Uterus (tissue), 4 donors: ENCODE measurements around the gene FIBP. TPM values are rescaled to one million over a fixed set of nuclear protein-coding genes. Genes with fewer than 3 reads are reported as not detected.

Experiments used
- DNase-seq, 2 donors: peaks; one replicate each; pipeline ENCODE4 v3.0.0-alpha.2; 2019 to 2020
- H3K27ac ChIP-seq, 2 donors: fragments of 200-600 bp; sonication (generic); 1 replicate in 1 of 2; 2 replicates in 1 of 2; pipeline ENCODE4 v1.5.1; 2016 to 2018
- H3K27me3 ChIP-seq, 2 donors: fragments of 200-600 bp; sonication (generic); one replicate each; pipeline ENCODE4 v1.5.1; 2018 to 2019; ENCODE audit warnings: control low read depth in 1 of 2
- H3K36me3 ChIP-seq, 2 donors: fragments of 200-600 bp; sonication (generic); one replicate each; pipeline ENCODE4 v1.5.1; 2019; ENCODE audit warnings: control low read depth in 1 of 2
- H3K4me1 ChIP-seq, 2 donors: fragments of 200-600 bp; sonication (generic); one replicate each; pipeline ENCODE4 v1.5.1; 2018 to 2019; ENCODE audit warnings: control low read depth in 1 of 2
- H3K4me3 ChIP-seq, 2 donors: fragments of 200-600 bp; sonication (generic); 1 replicate in 1 of 2; 2 replicates in 1 of 2; pipeline ENCODE4 v1.5.1; 2018 to 2019; ENCODE audit warnings: mild to moderate bottlenecking in 1 of 2
- H3K9me3 ChIP-seq, 2 donors: fragments of 200-600 bp; sonication (generic); one replicate each; pipeline ENCODE4 v1.5.1; 2019; ENCODE audit warnings: control low read depth in 1 of 2
- POLR2A ChIP-seq, 2 donors: fragments of 450-650 bp; IDR thresholded peaks; one replicate each; pipeline ENCODE4 v1.6.1; 2016; ENCODE audit warnings: antibody characterized with exemption in 2 of 2, mild to moderate bottlenecking in 1 of 2, moderate library complexity in 1 of 2
- intact Hi-C: fragments of 100-400 bp; cut with DNase I; formaldehyde crosslinking; loops from one replicate; pipeline ENCODE4 v1.15.1; 2023; ENCODE audit warnings: low total_unique reads
- total RNA-seq, 4 donors: library from RNA; depleted of rRNA in 3 of 4; stranded (reverse); fragments of >200 nt in 3 of 4; gene quantifications; one replicate each; pipeline versions ENCODE4 v1.1.0 to v1.2.4, GENCODE V29; 2014 to 2023
- TF ChIP-seq, protein P1 (sequence below), 4 experiments: fragments of 200-600 bp in 2 of 4; fragments of 450-650 bp in 2 of 4; sonication (generic) in 2 of 4; IDR thresholded peaks; one replicate each; pipeline ENCODE4 v1.5.1; 2016 to 2019; ENCODE audit warnings: antibody characterized with exemption in 4 of 4, mild to moderate bottlenecking in 2 of 4, moderate library complexity in 1 of 4
- donor health status: DM: yes; HTN: yes; CAD: no.

Gene FIBP
- total RNA-seq, 4 donors from 2014 or later: 39.7 to 239 (median 52.2) TPM

DNA sequence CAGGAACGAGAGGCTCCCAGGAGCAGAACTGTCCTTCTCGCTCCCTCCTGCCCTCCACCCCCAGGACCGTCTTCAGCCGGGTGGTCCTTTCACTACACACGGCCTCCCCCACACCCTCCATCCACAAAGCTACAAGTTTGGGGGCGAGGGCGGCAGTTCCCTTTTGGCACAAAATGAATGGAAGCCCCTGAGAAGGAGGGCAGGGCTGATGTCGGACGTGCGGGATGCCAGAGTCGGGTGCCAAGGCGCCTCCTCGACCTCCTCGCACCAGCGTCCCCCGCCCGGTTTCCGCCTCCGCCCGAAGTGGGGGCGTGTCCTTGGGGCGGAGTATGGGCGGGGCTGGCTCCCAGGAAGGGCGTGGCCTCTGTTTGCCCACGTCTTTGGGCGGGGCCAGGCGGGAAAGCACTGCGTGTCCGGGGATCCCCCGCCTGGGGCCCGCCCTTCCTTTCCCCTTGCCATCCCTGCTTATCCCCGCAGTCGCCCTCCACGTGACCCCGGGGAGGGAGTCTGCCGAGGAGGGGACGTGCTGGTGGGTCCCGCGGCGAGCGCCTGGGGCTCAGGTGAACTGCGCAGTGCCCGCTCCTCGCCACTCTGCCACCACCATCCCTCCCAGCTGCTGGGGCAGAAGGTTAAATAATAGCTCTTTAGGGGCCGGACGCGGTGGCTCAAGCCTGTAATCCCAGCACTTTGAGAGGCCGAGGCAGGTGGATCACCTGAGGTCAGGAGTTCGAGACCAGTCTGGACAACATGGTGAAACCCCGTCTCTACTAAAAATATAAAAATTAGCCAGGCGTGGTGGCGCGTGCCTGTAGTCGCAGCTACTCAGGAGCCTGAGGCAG is 14.7 kb downstream of the FIBP start:
- peak overlapping the region; percentile 46 to 73 for H3K4me3 ChIP-seq
- peak; percentile 72 to 90 for TF ChIP-seq POLR2A (IDR thresholded peaks at IDR 0.05)
- TF ChIP-seq, protein P1, sequence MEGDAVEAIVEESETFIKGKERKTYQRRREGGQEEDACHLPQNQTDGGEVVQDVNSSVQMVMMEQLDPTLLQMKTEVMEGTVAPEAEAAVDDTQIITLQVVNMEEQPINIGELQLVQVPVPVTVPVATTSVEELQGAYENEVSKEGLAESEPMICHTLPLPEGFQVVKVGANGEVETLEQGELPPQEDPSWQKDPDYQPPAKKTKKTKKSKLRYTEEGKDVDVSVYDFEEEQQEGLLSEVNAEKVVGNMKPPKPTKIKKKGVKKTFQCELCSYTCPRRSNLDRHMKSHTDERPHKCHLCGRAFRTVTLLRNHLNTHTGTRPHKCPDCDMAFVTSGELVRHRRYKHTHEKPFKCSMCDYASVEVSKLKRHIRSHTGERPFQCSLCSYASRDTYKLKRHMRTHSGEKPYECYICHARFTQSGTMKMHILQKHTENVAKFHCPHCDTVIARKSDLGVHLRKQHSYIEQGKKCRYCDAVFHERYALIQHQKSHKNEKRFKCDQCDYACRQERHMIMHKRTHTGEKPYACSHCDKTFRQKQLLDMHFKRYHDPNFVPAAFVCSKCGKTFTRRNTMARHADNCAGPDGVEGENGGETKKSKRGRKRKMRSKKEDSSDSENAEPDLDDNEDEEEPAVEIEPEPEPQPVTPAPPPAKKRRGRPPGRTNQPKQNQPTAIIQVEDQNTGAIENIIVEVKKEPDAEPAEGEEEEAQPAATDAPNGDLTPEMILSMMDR (IDR thresholded peaks at IDR 0.05): peak in 2 of 4 experiments; percentile 1 to 13
- DNase-seq: peak; percentile 96 to 98
- peak overlapping the region; percentile 84 to 96 for H3K27ac ChIP-seq
- H3K4me1 ChIP-seq: peaks cover 0 to 8% of the 10 kb centered on the region in 2 donors
- no peaks in the 10 kb centered on the region for H3K27me3 ChIP-seq
- intact Hi-C loops: no loop called here
- no peaks in the 10 kb centered on the region for H3K9me3 ChIP-seq
- no peaks in the 10 kb centered on the region for H3K36me3 ChIP-seq

DNA sequence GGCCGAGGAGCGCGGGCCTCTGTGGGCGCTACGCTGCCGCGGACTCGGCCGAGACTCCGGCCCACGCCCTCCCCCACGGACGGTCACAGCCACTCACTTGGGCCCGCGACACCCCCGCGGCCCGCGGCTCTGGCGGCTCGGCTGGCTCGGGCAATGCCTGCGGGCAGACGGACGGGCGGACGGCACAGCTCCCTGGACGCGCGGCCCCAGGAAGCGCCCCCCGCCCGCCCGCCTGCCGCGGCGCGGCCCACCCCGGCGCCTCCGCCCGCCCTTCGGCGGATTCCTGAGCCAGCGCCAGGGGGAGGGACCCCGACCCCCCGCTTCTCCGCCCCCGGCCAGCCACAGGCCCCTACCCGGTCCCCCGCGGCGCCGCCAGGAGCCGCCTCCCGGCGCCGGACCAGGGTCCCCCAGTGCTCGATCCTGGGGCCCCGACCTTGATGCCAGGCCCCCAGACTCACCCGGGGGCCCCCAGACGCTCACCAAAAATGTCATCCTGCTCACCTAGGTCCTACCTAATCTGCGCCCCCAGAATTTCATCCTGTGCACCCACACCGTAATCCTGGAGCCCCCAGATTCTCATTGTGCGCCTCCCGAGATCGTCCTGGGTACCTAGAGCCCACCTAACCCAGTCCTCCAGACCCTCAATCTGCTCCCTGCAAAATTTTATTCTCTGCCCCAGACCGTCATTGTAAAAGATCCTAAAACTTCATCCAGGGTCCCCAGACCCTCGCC is 15.5 kb downstream of the FIBP start, which contains the start of gene EFEMP2:
EFEMP2 (minus strand) TSS at position 215 of the 732 bp plus-strand sequence. CDS start 446 bp downstream, outside the sequence.
- H3K4me1 ChIP-seq: peaks cover 0 to 8% of the 10 kb centered on the region in 2 donors
- no peaks in the 10 kb centered on the region for H3K36me3 ChIP-seq
- intact Hi-C loops: no loop called here
- no peaks in the 10 kb centered on the region for H3K27me3 ChIP-seq
- peak in 1 of 2 donors; percentile 53 for TF ChIP-seq POLR2A (IDR thresholded peaks at IDR 0.05)
- TF ChIP-seq, protein P1 (IDR thresholded peaks at IDR 0.05): no peak
- no peaks in the 10 kb centered on the region for H3K9me3 ChIP-seq
- peak within 1 kb of the TSS; percentile 46 to 73 for H3K4me3 ChIP-seq
- DNase-seq: peak; percentile 62 to 81
- peak within 1 kb of the TSS; percentile 84 to 96 for H3K27ac ChIP-seq

DNA sequence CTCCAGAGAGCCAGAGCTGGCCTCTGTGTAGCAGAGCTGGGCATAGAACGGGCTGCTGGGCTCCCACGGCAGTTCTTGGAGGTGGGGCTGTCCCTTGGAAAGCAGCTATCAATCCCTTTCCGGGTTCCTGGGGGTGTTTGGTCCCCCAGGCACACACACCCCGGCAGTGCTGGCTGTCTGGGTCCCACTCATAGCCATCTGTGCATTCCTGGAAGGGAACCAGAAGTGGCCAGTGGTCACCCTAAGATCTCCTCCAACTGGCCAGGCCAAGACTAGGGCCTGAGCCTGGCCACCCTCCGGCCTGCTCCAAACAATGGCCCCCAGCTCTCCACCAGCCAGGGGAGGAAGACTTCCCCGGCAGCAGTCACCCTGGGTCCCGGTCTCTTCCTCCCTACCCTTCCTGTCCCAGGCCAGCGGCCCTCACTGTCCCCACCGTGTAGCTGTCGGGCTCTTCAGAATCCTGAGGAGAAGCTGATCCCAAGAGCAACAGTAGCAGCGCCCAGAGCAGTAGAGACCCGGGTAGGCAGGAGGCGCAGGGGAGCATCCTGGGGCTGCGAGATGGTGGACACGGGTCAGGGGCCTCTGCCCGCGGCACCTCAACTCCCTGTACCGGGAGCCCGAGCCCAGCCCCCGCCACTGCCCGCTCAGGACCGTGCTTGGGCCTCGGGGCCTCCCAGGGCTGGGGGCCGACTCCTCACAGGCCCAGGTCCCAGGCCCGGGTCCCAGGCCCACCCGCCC is 16.3 kb downstream of the FIBP start:
- H3K4me1 ChIP-seq: peaks cover 0 to 8% of the 10 kb centered on the region in 2 donors

DNA sequence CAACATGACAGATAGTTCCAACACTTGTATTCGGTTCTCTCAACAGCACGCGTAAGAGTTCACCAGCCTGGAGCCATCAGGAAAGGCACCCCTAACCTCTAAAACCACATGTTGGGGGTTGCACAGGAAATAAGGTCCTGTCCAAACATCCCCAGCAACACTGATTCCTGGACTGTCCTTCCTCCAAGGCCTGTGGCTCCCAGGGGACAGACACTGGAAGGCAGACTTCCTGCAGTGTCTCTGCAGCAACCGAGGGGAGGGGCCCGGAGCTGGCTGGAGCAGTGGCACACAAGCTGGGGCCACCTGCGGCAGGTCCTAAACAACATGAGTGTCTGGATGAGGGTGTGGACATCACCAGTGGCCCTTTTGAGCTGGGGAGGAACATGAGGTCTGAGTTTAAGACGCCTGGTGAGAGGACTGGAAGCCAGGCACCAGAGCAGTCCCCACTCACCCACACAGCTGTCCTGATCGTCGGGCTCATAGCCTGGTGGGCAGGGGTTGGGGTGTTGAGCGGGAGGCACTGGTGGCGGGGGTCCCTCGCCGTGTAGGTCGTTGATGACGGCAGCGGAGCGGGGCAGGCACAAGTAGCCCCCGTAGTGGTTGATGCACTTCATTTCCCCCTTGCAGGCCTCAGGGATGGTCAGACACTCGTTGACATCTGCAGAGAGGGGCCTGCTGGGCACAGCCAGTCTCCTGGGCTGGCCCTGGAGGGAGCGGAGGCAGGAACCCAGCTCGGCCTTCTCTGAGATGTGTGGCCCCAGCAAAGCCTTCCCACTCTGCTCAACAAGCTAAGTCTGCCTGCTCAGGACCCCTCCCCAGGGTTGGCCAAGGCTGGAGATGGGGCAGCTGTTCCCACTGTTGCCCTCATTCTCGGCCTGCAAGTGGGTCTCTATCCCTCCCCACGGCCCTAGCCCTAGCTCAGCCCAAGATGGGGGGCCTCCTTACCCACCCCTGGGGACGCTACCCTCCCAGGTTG is 17.3 kb downstream of the FIBP start:
- H3K4me3 ChIP-seq: no peak overlapping the region
- intact Hi-C loops: no loop called here
- no peak for DNase-seq
- TF ChIP-seq POLR2A (IDR thresholded peaks at IDR 0.05): no peak
- TF ChIP-seq, protein P1 (IDR thresholded peaks at IDR 0.05): no peak
- H3K9me3 ChIP-seq: no peaks in the 10 kb centered on the region
- H3K27ac ChIP-seq: peak overlapping the region; percentile 84 to 96
- no peaks in the 10 kb centered on the region for H3K27me3 ChIP-seq
- H3K36me3 ChIP-seq: no peaks in the 10 kb centered on the region
- H3K4me1 ChIP-seq: peaks cover 0 to 8% of the 10 kb centered on the region in 2 donors

More for the DNA sequence above, 16.3 kb downstream of the FIBP start:
- H3K9me3 ChIP-seq: no peaks in the 10 kb centered on the region
- H3K27ac ChIP-seq: peak overlapping the region; percentile 84 to 96
- peak in 1 of 2 donors; percentile 48 for DNase-seq
- peak overlapping the region; percentile 46 to 73 for H3K4me3 ChIP-seq
- intact Hi-C loops: no loop called here
- no peaks in the 10 kb centered on the region for H3K27me3 ChIP-seq
- TF ChIP-seq, protein P1 (IDR thresholded peaks at IDR 0.05): no peak
- no peak for TF ChIP-seq POLR2A (IDR thresholded peaks at IDR 0.05)
- no peaks in the 10 kb centered on the region for H3K36me3 ChIP-seq
